ENCODE results near the gene UBE2C. TPM values are rescaled to one million over a fixed set of nuclear protein-coding genes. Genes with fewer than 3 reads are reported as not detected.
A peak's percentile ranks its signal among the peaks of the same experiment; 100 is the strongest.

UBE2C gene
- total and polyA plus RNA-seq, 2 donors from 2014 or later = 2.0 to 2.4 TPM

DNA sequence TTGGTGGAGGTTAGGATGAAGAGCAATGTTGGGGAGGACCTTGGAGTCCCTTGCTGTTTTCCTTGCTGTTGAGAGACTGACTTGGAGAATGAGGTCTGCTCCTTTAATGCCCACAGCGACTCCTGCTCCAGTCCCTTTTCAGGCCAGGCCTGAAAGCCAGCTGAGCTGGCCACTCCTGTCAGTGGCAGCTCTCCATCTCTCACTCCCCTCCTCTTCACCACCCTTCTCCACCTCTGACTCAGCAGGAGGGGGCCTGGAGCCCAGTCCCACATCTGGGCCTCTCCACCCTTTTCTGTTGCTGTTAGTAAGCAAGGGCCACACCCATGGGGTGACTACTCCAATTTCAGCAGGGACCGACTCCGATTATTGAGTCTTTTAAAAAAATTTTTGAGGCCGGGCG is 23.4 kb downstream of the UBE2C start:
- no peak overlapping the region for H3K27ac ChIP-seq (ENCODE audit: low read depth in 2 of 2, low read length in 2 of 2)
- TF ChIP-seq, protein P1, sequence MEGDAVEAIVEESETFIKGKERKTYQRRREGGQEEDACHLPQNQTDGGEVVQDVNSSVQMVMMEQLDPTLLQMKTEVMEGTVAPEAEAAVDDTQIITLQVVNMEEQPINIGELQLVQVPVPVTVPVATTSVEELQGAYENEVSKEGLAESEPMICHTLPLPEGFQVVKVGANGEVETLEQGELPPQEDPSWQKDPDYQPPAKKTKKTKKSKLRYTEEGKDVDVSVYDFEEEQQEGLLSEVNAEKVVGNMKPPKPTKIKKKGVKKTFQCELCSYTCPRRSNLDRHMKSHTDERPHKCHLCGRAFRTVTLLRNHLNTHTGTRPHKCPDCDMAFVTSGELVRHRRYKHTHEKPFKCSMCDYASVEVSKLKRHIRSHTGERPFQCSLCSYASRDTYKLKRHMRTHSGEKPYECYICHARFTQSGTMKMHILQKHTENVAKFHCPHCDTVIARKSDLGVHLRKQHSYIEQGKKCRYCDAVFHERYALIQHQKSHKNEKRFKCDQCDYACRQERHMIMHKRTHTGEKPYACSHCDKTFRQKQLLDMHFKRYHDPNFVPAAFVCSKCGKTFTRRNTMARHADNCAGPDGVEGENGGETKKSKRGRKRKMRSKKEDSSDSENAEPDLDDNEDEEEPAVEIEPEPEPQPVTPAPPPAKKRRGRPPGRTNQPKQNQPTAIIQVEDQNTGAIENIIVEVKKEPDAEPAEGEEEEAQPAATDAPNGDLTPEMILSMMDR (IDR thresholded peaks at IDR 0.05; ENCODE audit: borderline replicate concordance, extremely low read depth, insufficient read depth) = no peak
- peaks cover 0 to 8% (median 0%) of the 10 kb centered on the region in 3 donors for H3K36me3 ChIP-seq (ENCODE audit: control insufficient read depth in 2 of 3, insufficient read depth in 3 of 3, low read length in 3 of 3)
- H3K9ac ChIP-seq (ENCODE audit: low read length in 3 of 3) = no peak overlapping the region
- H3K9me3 ChIP-seq (ENCODE audit: control insufficient read depth in 2 of 3, insufficient read depth in 1 of 3, low read length in 3 of 3) = no peaks in the 10 kb centered on the region
- DNase-seq (peak in 1 of 5 donors; percentile 43), FAIRE-seq (no peak)
- intact Hi-C loops (cut with DNase I) = no loop called here
- H3K4me1 ChIP-seq (ENCODE audit: control insufficient read depth in 2 of 3, insufficient read depth in 2 of 3, low read depth in 1 of 3, low read length in 3 of 3) = peaks cover 4 to 16% (median 5%) of the 10 kb centered on the region in 3 donors
- H3K4me3 ChIP-seq (ENCODE audit: low read length in 3 of 3) = no peak overlapping the region
- H3K27me3 ChIP-seq (ENCODE audit: control insufficient read depth, insufficient read depth, low read length) = no peaks in the 10 kb centered on the region

DNA sequence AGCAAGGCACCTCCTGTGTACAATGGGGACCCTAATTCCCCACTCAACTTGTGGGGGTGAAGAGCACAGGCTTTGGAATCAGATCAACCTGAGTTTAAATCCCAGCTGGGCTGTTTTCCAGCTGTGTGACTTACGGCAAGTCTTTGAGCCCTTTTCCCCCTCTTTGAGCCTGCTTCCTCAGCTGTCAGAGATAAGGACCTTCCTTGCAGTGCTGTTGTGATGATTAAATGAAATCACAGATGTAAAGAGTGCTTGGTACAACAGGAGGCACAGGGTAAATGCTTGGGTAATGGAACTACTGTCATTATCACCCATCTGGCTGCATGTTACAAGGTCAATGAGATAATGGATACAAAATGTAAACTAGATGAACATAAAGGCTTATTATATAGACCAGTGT is 24.4 kb downstream of the UBE2C start:
- intact Hi-C loops (cut with DNase I) = no loop called here
- no peak overlapping the region for H3K9ac ChIP-seq (ENCODE audit: low read length in 3 of 3)
- H3K36me3 ChIP-seq (ENCODE audit: control insufficient read depth in 2 of 3, insufficient read depth in 3 of 3, low read length in 3 of 3) = peaks cover 0 to 10% (median 0%) of the 10 kb centered on the region in 3 donors
- no peaks in the 10 kb centered on the region for H3K9me3 ChIP-seq (ENCODE audit: control insufficient read depth in 2 of 3, insufficient read depth in 1 of 3, low read length in 3 of 3)
- no peak for FAIRE-seq
- H3K27ac ChIP-seq (ENCODE audit: low read depth in 2 of 2, low read length in 2 of 2) = no peak overlapping the region
- no peak overlapping the region for H3K4me3 ChIP-seq (ENCODE audit: low read length in 3 of 3)
- H3K27me3 ChIP-seq (ENCODE audit: control insufficient read depth, insufficient read depth, low read length) = no peaks in the 10 kb centered on the region
- TF ChIP-seq, protein P1 (IDR thresholded peaks at IDR 0.05; ENCODE audit: borderline replicate concordance, extremely low read depth, insufficient read depth) = no peak
- no peak for DNase-seq
- H3K4me1 ChIP-seq (ENCODE audit: control insufficient read depth in 2 of 3, insufficient read depth in 2 of 3, low read depth in 1 of 3, low read length in 3 of 3) = peaks cover 4 to 16% (median 5%) of the 10 kb centered on the region in 3 donors

DNA sequence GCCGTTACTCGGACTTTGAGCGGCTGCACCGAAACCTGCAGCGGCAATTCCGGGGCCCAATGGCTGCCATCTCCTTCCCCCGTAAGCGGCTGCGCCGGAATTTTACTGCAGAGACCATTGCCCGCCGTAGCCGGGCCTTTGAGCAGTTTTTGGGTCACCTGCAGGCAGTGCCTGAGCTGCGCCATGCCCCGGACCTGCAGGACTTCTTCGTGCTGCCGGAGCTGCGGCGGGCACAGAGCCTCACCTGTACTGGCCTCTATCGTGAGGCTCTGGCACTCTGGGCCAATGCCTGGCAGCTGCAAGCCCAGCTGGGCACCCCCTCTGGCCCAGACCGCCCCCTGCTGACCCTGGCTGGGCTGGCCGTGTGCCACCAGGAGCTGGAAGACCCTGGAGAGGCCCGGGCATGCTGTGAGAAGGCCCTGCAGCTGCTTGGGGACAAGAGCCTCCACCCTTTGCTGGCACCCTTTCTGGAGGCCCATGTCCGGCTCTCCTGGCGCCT is 28.3 kb downstream of the UBE2C start:
- intact Hi-C loops (cut with DNase I) = no loop called here
- DNase-seq = peak in 1 of 5 donors; percentile 66
- Histone ChIP-seq H3K9me3 (ENCODE audit: control insufficient read depth in 2 of 3, insufficient read depth in 1 of 3, low read length in 3 of 3) (no peaks in the 10 kb centered on the region), H3K4me1 (ENCODE audit: control insufficient read depth in 2 of 3, insufficient read depth in 2 of 3, low read depth in 1 of 3, low read length in 3 of 3) (peaks cover 0 to 8% (median 0%) of the 10 kb centered on the region in 3 donors), H3K27ac (ENCODE audit: low read depth in 2 of 2, low read length in 2 of 2) (no peak overlapping the region), H3K9ac (ENCODE audit: low read length in 3 of 3) (no peak overlapping the region), H3K4me3 (ENCODE audit: low read length in 3 of 3) (no peak overlapping the region), H3K27me3 (ENCODE audit: control insufficient read depth, insufficient read depth, low read length) (no peaks in the 10 kb centered on the region), H3K36me3 (ENCODE audit: control insufficient read depth in 2 of 3, insufficient read depth in 3 of 3, low read length in 3 of 3) (peaks cover 0 to 36% (median 14%) of the 10 kb centered on the region in 3 donors)
- FAIRE-seq = no peak
- TF ChIP-seq, protein P1 (IDR thresholded peaks at IDR 0.05; ENCODE audit: borderline replicate concordance, extremely low read depth, insufficient read depth) = no peak
